ENCODE data around the gene SLC39A2. TPM values are rescaled to one million over a fixed set of nuclear protein-coding genes. Genes with fewer than 3 reads are reported as not detected.

The SLC39A2 gene
- total RNA-seq, 1 donor from 2014 or later: 1.1 TPM

GRCh38 chr14:20970647-20970982 lies 28.5 kb upstream of the SLC39A2 start:
- H3K4me3 Mint-ChIP-seq (ENCODE audit: unreplicated experiment): peak overlapping the region; percentile 89
- H3K27ac Mint-ChIP-seq (ENCODE audit: unreplicated experiment): peak overlapping the region; percentile 86
- no peaks in the 10 kb centered on the region for H3K9me3 Mint-ChIP-seq (ENCODE audit: unreplicated experiment)
- TF ChIP-seq CTCF (IDR thresholded peaks at IDR 0.05): no peak
- DNase-seq (ENCODE audit: extremely low spot score, unreplicated experiment): no peak
- H3K27me3 Mint-ChIP-seq (ENCODE audit: unreplicated experiment): peaks cover 17% of the 10 kb centered on the region
- peaks cover 30% of the 10 kb centered on the region for H3K4me1 Mint-ChIP-seq (ENCODE audit: unreplicated experiment)
- no peaks in the 10 kb centered on the region for H3K36me3 Mint-ChIP-seq (ENCODE audit: unreplicated experiment)

- peak; percentile 95 for DNase-seq (ENCODE audit: extremely low spot score, unreplicated experiment)
- no peaks in the 10 kb centered on the region for H3K36me3 Mint-ChIP-seq (ENCODE audit: unreplicated experiment)
- TF ChIP-seq CTCF (IDR thresholded peaks at IDR 0.05): peak; percentile 75
- no peaks in the 10 kb centered on the region for H3K9me3 Mint-ChIP-seq (ENCODE audit: unreplicated experiment)
- H3K27ac Mint-ChIP-seq (ENCODE audit: unreplicated experiment): peak overlapping the region; percentile 86
- peaks cover 34% of the 10 kb centered on the region for H3K4me1 Mint-ChIP-seq (ENCODE audit: unreplicated experiment)
- peak overlapping the region; percentile 89 for H3K4me3 Mint-ChIP-seq (ENCODE audit: unreplicated experiment)
- H3K27me3 Mint-ChIP-seq (ENCODE audit: unreplicated experiment): peaks cover 17% of the 10 kb centered on the region
Observed at GRCh38 chr14:20970983-20971704, 27.9 kb upstream of the SLC39A2 start.

GRCh38 chr14:20971705-20972021 lies 27.4 kb upstream of the SLC39A2 start:
- no peak for TF ChIP-seq CTCF (IDR thresholded peaks at IDR 0.05)
- no peaks in the 10 kb centered on the region for H3K36me3 Mint-ChIP-seq (ENCODE audit: unreplicated experiment)
- H3K27ac Mint-ChIP-seq (ENCODE audit: unreplicated experiment): peak overlapping the region; percentile 75
- H3K4me1 Mint-ChIP-seq (ENCODE audit: unreplicated experiment): peaks cover 37% of the 10 kb centered on the region
- H3K9me3 Mint-ChIP-seq (ENCODE audit: unreplicated experiment): no peaks in the 10 kb centered on the region
- peaks cover 17% of the 10 kb centered on the region for H3K27me3 Mint-ChIP-seq (ENCODE audit: unreplicated experiment)
- DNase-seq (ENCODE audit: extremely low spot score, unreplicated experiment): no peak
- peak overlapping the region; percentile 89 for H3K4me3 Mint-ChIP-seq (ENCODE audit: unreplicated experiment)

- no peak overlapping the region for H3K27ac Mint-ChIP-seq (ENCODE audit: unreplicated experiment)
Observed at GRCh38 chr14:20973501-20973900, 25.6 kb upstream of the SLC39A2 start.

GRCh38 chr14:20976291-20976690 lies 22.8 kb upstream of the SLC39A2 start:
- TF ChIP-seq CTCF (IDR thresholded peaks at IDR 0.05): no peak
- H3K27ac Mint-ChIP-seq (ENCODE audit: unreplicated experiment): no peak overlapping the region
- no peak for DNase-seq (ENCODE audit: extremely low spot score, unreplicated experiment)
- no peaks in the 10 kb centered on the region for H3K9me3 Mint-ChIP-seq (ENCODE audit: unreplicated experiment)
- no peak overlapping the region for H3K4me3 Mint-ChIP-seq (ENCODE audit: unreplicated experiment)
- H3K36me3 Mint-ChIP-seq (ENCODE audit: unreplicated experiment): no peaks in the 10 kb centered on the region
- H3K4me1 Mint-ChIP-seq (ENCODE audit: unreplicated experiment): peaks cover 32% of the 10 kb centered on the region
- H3K27me3 Mint-ChIP-seq (ENCODE audit: unreplicated experiment): no peaks in the 10 kb centered on the region

More at GRCh38 chr14:20973501-20973900, 25.6 kb upstream of the SLC39A2 start:
- H3K27me3 Mint-ChIP-seq (ENCODE audit: unreplicated experiment): no peaks in the 10 kb centered on the region
- no peaks in the 10 kb centered on the region for H3K9me3 Mint-ChIP-seq (ENCODE audit: unreplicated experiment)
- no peak overlapping the region for H3K4me3 Mint-ChIP-seq (ENCODE audit: unreplicated experiment)
- no peak for TF ChIP-seq CTCF (IDR thresholded peaks at IDR 0.05)
- no peak for DNase-seq (ENCODE audit: extremely low spot score, unreplicated experiment)
- H3K36me3 Mint-ChIP-seq (ENCODE audit: unreplicated experiment): no peaks in the 10 kb centered on the region
- H3K4me1 Mint-ChIP-seq (ENCODE audit: unreplicated experiment): peaks cover 38% of the 10 kb centered on the region

Data from osteocyte (in vitro differentiated cells).